ENCODE results near the gene FHIT.

DNA sequence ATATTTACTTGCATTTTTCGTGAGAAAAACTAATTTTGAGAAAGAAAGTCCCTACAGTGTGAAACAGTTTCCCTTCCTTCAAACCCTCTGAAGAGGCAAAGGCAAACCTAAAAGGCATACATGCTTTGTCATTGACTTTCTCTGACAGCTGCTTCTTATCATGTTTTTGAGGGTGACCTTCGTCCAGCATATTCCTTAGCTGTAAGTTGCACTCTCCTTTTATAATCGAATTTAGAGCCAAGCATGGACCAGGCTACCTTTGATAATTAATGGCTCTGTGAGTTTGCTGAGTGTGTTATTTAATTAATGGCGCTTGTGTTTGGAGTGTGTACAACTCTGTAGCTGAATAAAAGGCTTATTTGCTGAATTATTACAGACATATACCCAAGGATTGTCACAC is 1517.2 kb downstream of the FHIT start:
- TF ChIP-seq POLR2A (IDR thresholded peaks at IDR 0.05) = no peak
- TF ChIP-seq, protein P1, sequence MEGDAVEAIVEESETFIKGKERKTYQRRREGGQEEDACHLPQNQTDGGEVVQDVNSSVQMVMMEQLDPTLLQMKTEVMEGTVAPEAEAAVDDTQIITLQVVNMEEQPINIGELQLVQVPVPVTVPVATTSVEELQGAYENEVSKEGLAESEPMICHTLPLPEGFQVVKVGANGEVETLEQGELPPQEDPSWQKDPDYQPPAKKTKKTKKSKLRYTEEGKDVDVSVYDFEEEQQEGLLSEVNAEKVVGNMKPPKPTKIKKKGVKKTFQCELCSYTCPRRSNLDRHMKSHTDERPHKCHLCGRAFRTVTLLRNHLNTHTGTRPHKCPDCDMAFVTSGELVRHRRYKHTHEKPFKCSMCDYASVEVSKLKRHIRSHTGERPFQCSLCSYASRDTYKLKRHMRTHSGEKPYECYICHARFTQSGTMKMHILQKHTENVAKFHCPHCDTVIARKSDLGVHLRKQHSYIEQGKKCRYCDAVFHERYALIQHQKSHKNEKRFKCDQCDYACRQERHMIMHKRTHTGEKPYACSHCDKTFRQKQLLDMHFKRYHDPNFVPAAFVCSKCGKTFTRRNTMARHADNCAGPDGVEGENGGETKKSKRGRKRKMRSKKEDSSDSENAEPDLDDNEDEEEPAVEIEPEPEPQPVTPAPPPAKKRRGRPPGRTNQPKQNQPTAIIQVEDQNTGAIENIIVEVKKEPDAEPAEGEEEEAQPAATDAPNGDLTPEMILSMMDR (IDR thresholded peaks at IDR 0.05) = no peak
